ENCODE measurements around the gene TMPRSS13.

- TF ChIP-seq ZFPM2 (CRISPR knock-in tag; IDR thresholded peaks at IDR 0.05) (no peak), NONO (IDR thresholded peaks at IDR 0.05; ENCODE audit: low read depth in 2 of 2, low read length in 1 of 2) (no peak), MLX (CRISPR knock-in tag; conservative IDR thresholded peaks at IDR 0.05) (no peak), ZNF277 (CRISPR knock-in tag; IDR thresholded peaks at IDR 0.05; ENCODE audit: borderline replicate concordance) (no peak), SFPQ (IDR thresholded peaks at IDR 0.05; ENCODE audit: low read depth, low read length) (no peak), ZNF407 (IDR thresholded peaks at IDR 0.05; ENCODE audit: low read depth) (no peak)
These were observed 608 bp downstream of the TMPRSS13 start for GRCh38 chr11:117928446-117929141.

Measured in K562 (cell line).